Endothelial cell of umbilical vein (primary cell): ENCODE results near the gene TMEM59. TPM values are rescaled to one million over a fixed set of nuclear protein-coding genes. Genes with fewer than 3 reads are reported as not detected.

ENCODE experiments used
- BruUV-seq: library from RNA; stranded (reverse); fragments of 400-500 nt; replicated peaks from 2 replicates; lab custom pipeline; 2021; lab: Mats Ljungman, UMichigan
- CTCF ChIA-PET: fragments of 300-600, 350-600 bp; sonication (Branson Sonifier 250); formaldehyde crosslinking; loops from one replicate; lab custom pipeline; 2021; ENCODE audit warnings: antibody characterized with exemption, inconsistent platforms; lab: Charles Lee
- POLR2A ChIA-PET: fragments of 300-600, 350-600 bp; sonication (Branson Sonifier 250); formaldehyde crosslinking; loops from one replicate; lab custom pipeline; 2021; ENCODE audit warnings: antibody characterized with exemption, inconsistent platforms; lab: Charles Lee
- DNase-seq: peaks from one replicate; pipeline ENCODE4 v3.0.0-alpha.2; 2011; ENCODE audit warnings: low read depth, low spot score
- FAIRE-seq: peaks from 2 replicates; lab custom pipeline; 2011; peaks lifted over from hg19 to GRCh38; lab: Jason Lieb, UNC
- H2AFZ ChIP-seq: 2 replicates; pipeline ENCODE4 v1.6.0; 2012; ENCODE audit warnings: low read depth, low read length, control low read depth, inconsistent platforms
- H3K27ac ChIP-seq: 2 replicates; pipeline ENCODE4 v1.5.1; 2011; ENCODE audit warnings: low read depth, mild to moderate bottlenecking, control low read depth, low read length, moderate library complexity; ENCODE audit not compliant: insufficient read depth
- H3K27me3 ChIP-seq, 2 experiments: 2 replicates each; pipeline versions ENCODE4 v1.6.0 to v1.6.1; 2011; ENCODE audit warnings: low read length in 2 of 2, mixed read lengths in 1 of 2; ENCODE audit not compliant: control insufficient read depth in 2 of 2, insufficient read depth in 2 of 2
- H3K36me3 ChIP-seq, 2 experiments: 2 replicates in 1 of 2; 3 replicates in 1 of 2; pipeline ENCODE4 v1.5.1; 2011; ENCODE audit warnings: low read length in 2 of 2, mild to moderate bottlenecking in 1 of 2, moderate library complexity in 1 of 2; ENCODE audit not compliant: control insufficient read depth in 2 of 2, insufficient read depth in 2 of 2; ENCODE audit errors: extremely low read depth in 1 of 2
- H3K4me1 ChIP-seq: 3 replicates; pipeline ENCODE4 v1.5.1; 2011; ENCODE audit warnings: mild to moderate bottlenecking, low read length; ENCODE audit not compliant: control insufficient read depth, insufficient read depth; ENCODE audit errors: extremely low read depth
- H3K4me2 ChIP-seq: 2 replicates; pipeline ENCODE4 v1.6.1; 2011; ENCODE audit warnings: low read length, control low read depth, mixed read lengths; ENCODE audit not compliant: insufficient read depth
- H3K4me3 ChIP-seq, 3 experiments: fragments of 200-600 bp in 1 of 3; sonication (generic), shearing (Covaris generic) in 1 of 3; replicated peaks in 1 of 3; 2 replicates each; pipeline ENCODE4 v1.5.1; 2011 to 2016; ENCODE audit warnings: control low read depth in 3 of 3, low read length in 3 of 3, mild to moderate bottlenecking in 2 of 3, inconsistent platforms in 1 of 3, low read depth in 1 of 3, moderate library complexity in 1 of 3; ENCODE audit not compliant: insufficient read depth in 1 of 3
- H3K79me2 ChIP-seq: 2 replicates; pipeline ENCODE4 v1.6.0; 2012; ENCODE audit warnings: low read length, inconsistent platforms; ENCODE audit not compliant: control insufficient read depth, insufficient read depth
- H3K9ac ChIP-seq: replicated peaks from 2 replicates; pipeline ENCODE3; 2011; ENCODE audit warnings: low read length, control low read depth; ENCODE audit not compliant: insufficient read depth; ENCODE audit errors: extremely low read depth
- H3K9me1 ChIP-seq: replicated peaks from 3 replicates; pipeline ENCODE4 v1.6.0; 2011; ENCODE audit warnings: mild to moderate bottlenecking, low read length; ENCODE audit not compliant: control insufficient read depth, insufficient read depth; ENCODE audit errors: extremely low read depth
- H3K9me3 ChIP-seq: replicated peaks from 2 replicates; pipeline ENCODE4 v1.5.1; 2012; ENCODE audit warnings: low read length, inconsistent platforms; ENCODE audit not compliant: control insufficient read depth, insufficient read depth
- H4K20me1 ChIP-seq: replicated peaks from 2 replicates; pipeline ENCODE3; 2011; ENCODE audit warnings: mild to moderate bottlenecking, low read length; ENCODE audit not compliant: control insufficient read depth, insufficient read depth; ENCODE audit errors: extremely low read depth
- CTCF ChIP-seq, 2 donors: IDR thresholded peaks; 1 replicate in 1 of 2; 2 replicates in 1 of 2; pipeline ENCODE4 v1.5.1; 2011; ENCODE audit warnings: low read length in 2 of 2, mild to moderate bottlenecking in 2 of 2, moderate library complexity in 2 of 2, control low read depth in 1 of 2, inconsistent platforms in 1 of 2, low read depth in 1 of 2; ENCODE audit not compliant: insufficient read depth in 1 of 2; ENCODE audit errors: extremely low read depth in 1 of 2
- JUN ChIP-seq: IDR thresholded peaks from 2 replicates; pipeline ENCODE4 v1.6.1; 2011; ENCODE audit warnings: borderline replicate concordance, low read depth; ENCODE audit not compliant: insufficient read length, insufficient read depth
- MYC ChIP-seq: IDR thresholded peaks from one replicate; pipeline ENCODE4 v1.6.1; 2011; ENCODE audit warnings: mild to moderate bottlenecking, low read depth, low read length
- POLR2A ChIP-seq: IDR thresholded peaks from 2 replicates; pipeline ENCODE4 v1.6.1; 2012; ENCODE audit warnings: low read depth, mild to moderate bottlenecking, control low read depth, low read length
- dilution Hi-C: fragments of 300-500 bp; cut with MboI; formaldehyde crosslinking; loops from one replicate; pipeline ENCODE4 v1.15.0; 2019; ENCODE audit warnings: low sequenced_read_pairs; ENCODE audit not compliant: extremely low pct_ligation_motif_present
- intact Hi-C: fragments of 100-400 bp; cut with micrococcal nuclease; formaldehyde crosslinking; loops from one replicate; pipeline ENCODE4 v1.10.0; 2022
- polyA plus RNA-seq, 4 experiments: library from polyadenylated mRNA; depleted of rRNA in 3 of 4; stranded (reverse) in 3 of 4; unstranded in 1 of 4; fragments of >200 nt; gene quantifications; 2 replicates each; pipeline versions ENCODE4 v1.2.1 to v1.2.3, GENCODE V29; 2011 to 2012; ENCODE audit warnings: missing spikeins in 1 of 4
- total RNA-seq: library from RNA; stranded (reverse); gene quantifications from 2 replicates; pipeline ENCODE4 v1.2.3, GENCODE V29; 2021

Gene TMEM59
- total and polyA plus RNA-seq, 2 donors (not counting 3 experiments of a cell fraction or from before 2014, with no cell fraction given), result 196 to 281 TPM

GRCh38 chr1:54084794-54085193, 31.8 kb upstream of the TMEM59 start:
- CTCF ChIA-PET, result interaction anchor here (1.8 kb wide), 1 partner anchor 224 kb away, joined by 6 read pairs; no protein-coding TSS in a partner anchor
- no peak for FAIRE-seq
- POLR2A ChIA-PET, result no interaction called here

More at GRCh38 chr1:54084794-54085193, 31.8 kb upstream of the TMEM59 start:
- Histone ChIP-seq H3K27me3 (no peaks in the 10 kb centered on the region), H4K20me1 (no peaks in the 10 kb centered on the region), H3K27ac (no peak overlapping the region), H2AFZ (no peak overlapping the region), H3K4me1 (no peaks in the 10 kb centered on the region), H3K9me1 (no peaks in the 10 kb centered on the region), H3K4me3 (no peak overlapping the region), H3K79me2 (no peaks in the 10 kb centered on the region), H3K36me3 (peaks cover 0 to 2% of the 10 kb centered on the region in 2 experiments), H3K9me3 (no peaks in the 10 kb centered on the region), H3K4me2 (no peak overlapping the region), H3K9ac (no peak overlapping the region)
- no peak for TF ChIP-seq JUN
- no peak for TF ChIP-seq CTCF (IDR thresholded peaks at IDR 0.05; ENCODE audit: extremely low read depth in 1 of 2, insufficient read depth in 1 of 2, low read depth in 1 of 2, low read length in 2 of 2)
- TF ChIP-seq POLR2A, result no peak
- no peak for TF ChIP-seq MYC
- no TSS peak for BruUV-seq
- no peak for DNase-seq
- dilution Hi-C loops, result no loop called here
- intact Hi-C loops, result no loop called here
